ENCODE data around the gene KCNQ1. TPM values are rescaled to one million over a fixed set of nuclear protein-coding genes. Genes with fewer than 3 reads are reported as not detected.

The KCNQ1 gene
- total RNA-seq, 1 experiment from 2014 or later: 2.3 TPM

DNA sequence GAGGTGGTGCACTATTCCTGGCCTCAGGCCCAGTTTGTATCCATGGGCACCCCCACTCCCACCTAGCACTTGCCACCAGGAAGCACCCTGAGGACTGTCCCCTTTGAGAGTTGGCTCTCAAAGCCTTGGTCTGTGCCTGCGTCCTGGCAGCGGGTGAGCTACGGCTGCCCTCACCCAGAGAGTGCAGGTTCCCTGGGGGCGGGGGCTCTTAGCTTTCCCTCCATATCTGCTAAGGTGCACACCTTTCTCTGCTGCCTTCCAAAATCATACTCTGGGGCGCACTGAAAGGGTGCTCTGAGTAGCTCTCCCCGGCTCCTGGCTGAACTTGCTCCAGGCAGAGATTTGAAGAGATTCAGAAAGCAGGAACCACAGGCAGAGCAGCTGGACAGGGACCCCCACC lies 7.1 kb downstream of the KCNQ1 start:
- Histone ChIP-seq H3K27ac (ENCODE audit: insufficient read length, low read depth, low read length) (no peak overlapping the region), H2AK5ac (ENCODE audit: insufficient read length, low read length) (no peak overlapping the region), H3K14ac (ENCODE audit: insufficient read depth, low read length) (no peak overlapping the region), H3K9me3 (ENCODE audit: control insufficient read depth, low read depth, low read length) (no peaks in the 10 kb centered on the region), H3K56ac (ENCODE audit: insufficient read length, low read depth, low read length) (no peak overlapping the region), H4K91ac (ENCODE audit: insufficient read length, low read depth, low read length) (no peak overlapping the region), H2BK120ac (ENCODE audit: low read depth, low read length, poor library complexity, severe bottlenecking) (no peak overlapping the region), H4K5ac (ENCODE audit: insufficient read length, low read depth, low read length) (no peak overlapping the region), H2BK20ac (ENCODE audit: low read depth, low read length, poor library complexity, severe bottlenecking) (no peak overlapping the region), H3K4me1 (ENCODE audit: insufficient read depth, low read length) (no peaks in the 10 kb centered on the region), H3K23me2 (ENCODE audit: insufficient read length, low read depth, low read length, poor library complexity, severe bottlenecking) (peaks cover 3% of the 10 kb centered on the region), H3K23ac (ENCODE audit: insufficient read length, low read depth, low read length) (no peak overlapping the region), H2BK5ac (ENCODE audit: insufficient read length, low read length) (no peak overlapping the region), H3K4me2 (ENCODE audit: insufficient read depth, insufficient read length, low read length) (no peak overlapping the region), H3K79me2 (ENCODE audit: insufficient read depth, low read length) (no peaks in the 10 kb centered on the region), H3K18ac (ENCODE audit: insufficient read length, low read depth, low read length) (no peak overlapping the region), H3K4ac (ENCODE audit: low read depth, low read length) (no peak overlapping the region), H3K27me3 (ENCODE audit: insufficient read depth, low read length) (peaks cover 8% of the 10 kb centered on the region; the same call in 1 of the 2 replicates), H4K20me1 (ENCODE audit: control insufficient read depth, insufficient read depth, insufficient read length) (no peaks in the 10 kb centered on the region), H2AFZ (ENCODE audit: low read length) (no peak overlapping the region), H2BK12ac (ENCODE audit: insufficient read length, low read depth, low read length) (no peak overlapping the region), H3T11ph (ENCODE audit: low read length) (no peak overlapping the region), H2BK15ac (ENCODE audit: low read depth, low read length) (no peak overlapping the region), H4K8ac (replicated peaks; ENCODE audit: insufficient read length, low read depth, low read length) (no peak overlapping the region), H3K9ac (ENCODE audit: extremely low read depth, insufficient read length, low read length) (no peak overlapping the region), H3K79me1 (ENCODE audit: insufficient read depth, low read depth, low read length, poor library complexity, severe bottlenecking) (no peaks in the 10 kb centered on the region)
- WGBS (ENCODE audit: extremely low coverage, insufficient read length, low lambda C conversion rate): no CpG with 5 or more reads among the region's 6 CpGs
- Mint-ChIP-seq H3K9me3 (peaks cover 0 to 7% of the 10 kb centered on the region in 2 experiments; a peak in 2 of 5 replicates), H3K36me3 (ENCODE audit: insufficient read depth in 1 of 3, low read depth in 3 of 3) (no peaks in the 10 kb centered on the region; a peak in 1 of 7 replicates), H3K4me3 (no peak overlapping the region), H3K4me1 (no peaks in the 10 kb centered on the region), H3K27me3 (ENCODE audit: low read depth) (peaks cover 98% of the 10 kb centered on the region), H3K27ac (no peak overlapping the region)
- DNase-seq: no peak
- TF ChIP-seq, protein P1, sequence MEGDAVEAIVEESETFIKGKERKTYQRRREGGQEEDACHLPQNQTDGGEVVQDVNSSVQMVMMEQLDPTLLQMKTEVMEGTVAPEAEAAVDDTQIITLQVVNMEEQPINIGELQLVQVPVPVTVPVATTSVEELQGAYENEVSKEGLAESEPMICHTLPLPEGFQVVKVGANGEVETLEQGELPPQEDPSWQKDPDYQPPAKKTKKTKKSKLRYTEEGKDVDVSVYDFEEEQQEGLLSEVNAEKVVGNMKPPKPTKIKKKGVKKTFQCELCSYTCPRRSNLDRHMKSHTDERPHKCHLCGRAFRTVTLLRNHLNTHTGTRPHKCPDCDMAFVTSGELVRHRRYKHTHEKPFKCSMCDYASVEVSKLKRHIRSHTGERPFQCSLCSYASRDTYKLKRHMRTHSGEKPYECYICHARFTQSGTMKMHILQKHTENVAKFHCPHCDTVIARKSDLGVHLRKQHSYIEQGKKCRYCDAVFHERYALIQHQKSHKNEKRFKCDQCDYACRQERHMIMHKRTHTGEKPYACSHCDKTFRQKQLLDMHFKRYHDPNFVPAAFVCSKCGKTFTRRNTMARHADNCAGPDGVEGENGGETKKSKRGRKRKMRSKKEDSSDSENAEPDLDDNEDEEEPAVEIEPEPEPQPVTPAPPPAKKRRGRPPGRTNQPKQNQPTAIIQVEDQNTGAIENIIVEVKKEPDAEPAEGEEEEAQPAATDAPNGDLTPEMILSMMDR (conservative IDR thresholded peaks at IDR 0.05): no peak

Measured in H9 (cell line).